Upper lobe of left lung (tissue), 6 donors: ENCODE measurements around the gene TSC22D1. TPM values are rescaled to one million over a fixed set of nuclear protein-coding genes. Genes with fewer than 3 reads are reported as not detected.

ENCODE experiments used
- ATAC-seq, 2 donors: fragments of 200-7000 bp; cut with Tn5 transposase; one replicate each; pipeline ENCODE4 v1.9.1; 2022; ENCODE audit warnings: mild to moderate bottlenecking in 2 of 2, moderate library complexity in 2 of 2; ENCODE audit not compliant: low FRiP score in 2 of 2
- DNase-seq, 2 donors: peaks; one replicate each; pipeline ENCODE4 v3.0.0-alpha.2; 2019 to 2020
- H3K27ac ChIP-seq, 4 donors: fragments of 200-600 bp; sonication (generic); one replicate each; pipeline ENCODE4 v1.5.1; 2016 to 2019
- H3K27me3 ChIP-seq, 4 donors: fragments of 200-600 bp; sonication (generic); one replicate each; pipeline ENCODE4 v1.5.1; 2017 to 2019
- H3K36me3 ChIP-seq, 4 donors: fragments of 200-600 bp; sonication (generic); one replicate each; pipeline ENCODE4 v1.5.1; 2016 to 2019
- H3K4me1 ChIP-seq, 4 donors: fragments of 200-600 bp; sonication (generic); one replicate each; pipeline ENCODE4 v1.5.1; 2018 to 2019
- H3K4me3 ChIP-seq, 4 donors: fragments of 200-600 bp; sonication (generic); one replicate each; pipeline ENCODE4 v1.5.1; 2017 to 2019; ENCODE audit warnings: mild to moderate bottlenecking in 2 of 4, moderate library complexity in 1 of 4
- H3K9me3 ChIP-seq, 4 donors: fragments of 200-600 bp; sonication (generic); one replicate each; pipeline ENCODE4 v1.5.1; 2018 to 2019
- EP300 ChIP-seq, 4 donors: sonication (generic); formaldehyde crosslinking; IDR thresholded peaks; one replicate each; pipeline ENCODE4 v1.5.1; 2017; ENCODE audit warnings: antibody characterized with exemption in 4 of 4, control low read depth in 2 of 4
- POLR2A ChIP-seq, 4 donors: fragments of 450-650 bp; IDR thresholded peaks; one replicate each; pipeline ENCODE4 v1.5.1; 2016 to 2017; ENCODE audit warnings: antibody characterized with exemption in 4 of 4, mild to moderate bottlenecking in 2 of 4
- POLR2AphosphoS5 ChIP-seq, 2 donors: sonication (generic); formaldehyde crosslinking; IDR thresholded peaks; one replicate each; pipeline ENCODE4 v1.5.1; 2017; ENCODE audit warnings: antibody characterized with exemption in 2 of 2
- WGBS, 2 donors: methylation state at CpG; one replicate each; pipeline ENCODE4 v1.1.5; 2017 to 2018; 5-methylcytosine and 5-hydroxymethylcytosine counted together
- total RNA-seq, 6 donors: library from RNA; depleted of rRNA in 4 of 6; stranded (reverse); fragments of >200 nt in 4 of 6; gene quantifications; one replicate each; pipeline versions ENCODE4 v1.1.0 to v1.2.1, GENCODE V29; 2016 to 2021
- TF ChIP-seq, protein P1 (sequence below), 6 experiments: fragments of 450-650 bp in 4 of 6; fragments of 200-600 bp in 2 of 6; sonication (generic) in 2 of 6; IDR thresholded peaks; one replicate each; pipeline ENCODE4 v1.5.1; 2016 to 2019; ENCODE audit warnings: antibody characterized with exemption in 6 of 6
- donor health status: DM: no; HTN: no; CAD: no; lungs with moderate emphysema.
- donor health status: DM: no; HTN: yes; CAD: no; lungs with severe emphysema.

TSC22D1 gene
- total RNA-seq, 6 donors from 2014 or later: 66.0 to 158 (median 115) TPM

DNA sequence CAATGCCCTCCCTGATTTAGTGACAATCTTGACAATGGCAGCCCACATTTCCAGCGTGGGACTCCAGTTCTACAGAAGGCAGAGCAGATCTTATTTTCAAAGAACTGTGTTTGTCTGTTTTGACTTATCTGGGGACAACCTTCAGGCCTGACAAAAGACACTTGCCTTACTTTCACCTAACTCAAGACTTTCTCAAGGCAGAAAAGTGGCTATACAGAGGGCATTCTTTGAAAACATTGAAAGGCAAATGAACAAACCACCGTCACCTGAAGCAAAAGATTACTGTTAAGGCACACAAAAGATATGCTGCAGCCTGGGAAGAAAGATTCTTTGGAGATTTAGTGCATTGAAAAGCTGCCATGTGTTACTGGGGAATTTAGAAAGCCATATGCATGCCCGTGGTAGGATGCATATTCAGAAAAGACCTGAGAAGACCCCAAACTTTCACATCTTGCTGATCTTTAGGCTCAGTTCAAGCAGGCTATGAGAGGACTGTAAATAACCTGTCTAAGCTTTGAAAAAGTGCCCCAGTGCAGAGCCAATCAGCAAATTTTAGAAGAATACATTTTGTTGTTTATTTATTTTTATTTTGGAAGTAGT lies 82.8 kb downstream of the TSC22D1 start:
- H3K36me3 ChIP-seq: no peaks in the 10 kb centered on the region
- H3K4me1 ChIP-seq: no peaks in the 10 kb centered on the region
- no peaks in the 10 kb centered on the region for H3K9me3 ChIP-seq
- TF ChIP-seq POLR2AphosphoS5 (IDR thresholded peaks at IDR 0.05): no peak
- H3K27ac ChIP-seq: no peak overlapping the region
- 85 to 86% methylated on average over 3 of the region's 3 CpGs for WGBS, 2 donors
- ATAC-seq (no peak), DNase-seq (no peak)
- no peak overlapping the region for H3K4me3 ChIP-seq
- no peaks in the 10 kb centered on the region for H3K27me3 ChIP-seq

DNA sequence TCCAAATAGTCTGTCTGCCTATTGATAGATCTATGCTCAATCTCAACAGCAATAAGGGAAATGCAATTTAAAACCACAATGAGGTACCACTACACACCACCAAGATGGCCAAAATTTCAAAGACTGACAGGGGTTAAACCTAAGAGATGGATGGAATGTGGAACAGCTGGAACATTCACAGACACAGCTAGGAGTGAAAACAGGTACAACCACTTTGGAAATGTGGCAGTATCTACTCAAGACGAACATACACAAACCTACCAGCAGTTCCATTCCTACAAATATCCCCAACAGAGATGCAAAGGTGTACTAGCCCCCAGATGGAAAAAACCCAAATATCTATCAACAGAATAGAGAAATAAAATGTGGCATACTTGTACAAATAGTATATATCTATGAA lies 86.4 kb downstream of the TSC22D1 start:
- Histone ChIP-seq H3K9me3 (no peaks in the 10 kb centered on the region), H3K27ac (no peak overlapping the region), H3K4me1 (peaks cover 0 to 7% (median 0%) of the 10 kb centered on the region in 4 donors), H3K4me3 (no peak overlapping the region), H3K27me3 (no peaks in the 10 kb centered on the region), H3K36me3 (no peaks in the 10 kb centered on the region)
- ATAC-seq: no peak
- 58 to 67% methylated on average over 1 of the region's 1 CpG for WGBS, 2 donors
- DNase-seq: no peak
- TF ChIP-seq, protein P1, sequence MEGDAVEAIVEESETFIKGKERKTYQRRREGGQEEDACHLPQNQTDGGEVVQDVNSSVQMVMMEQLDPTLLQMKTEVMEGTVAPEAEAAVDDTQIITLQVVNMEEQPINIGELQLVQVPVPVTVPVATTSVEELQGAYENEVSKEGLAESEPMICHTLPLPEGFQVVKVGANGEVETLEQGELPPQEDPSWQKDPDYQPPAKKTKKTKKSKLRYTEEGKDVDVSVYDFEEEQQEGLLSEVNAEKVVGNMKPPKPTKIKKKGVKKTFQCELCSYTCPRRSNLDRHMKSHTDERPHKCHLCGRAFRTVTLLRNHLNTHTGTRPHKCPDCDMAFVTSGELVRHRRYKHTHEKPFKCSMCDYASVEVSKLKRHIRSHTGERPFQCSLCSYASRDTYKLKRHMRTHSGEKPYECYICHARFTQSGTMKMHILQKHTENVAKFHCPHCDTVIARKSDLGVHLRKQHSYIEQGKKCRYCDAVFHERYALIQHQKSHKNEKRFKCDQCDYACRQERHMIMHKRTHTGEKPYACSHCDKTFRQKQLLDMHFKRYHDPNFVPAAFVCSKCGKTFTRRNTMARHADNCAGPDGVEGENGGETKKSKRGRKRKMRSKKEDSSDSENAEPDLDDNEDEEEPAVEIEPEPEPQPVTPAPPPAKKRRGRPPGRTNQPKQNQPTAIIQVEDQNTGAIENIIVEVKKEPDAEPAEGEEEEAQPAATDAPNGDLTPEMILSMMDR (IDR thresholded peaks at IDR 0.05): no peak
- TF ChIP-seq EP300 (IDR thresholded peaks at IDR 0.05): no peak
- no peak for TF ChIP-seq POLR2AphosphoS5 (IDR thresholded peaks at IDR 0.05)
- TF ChIP-seq POLR2A (IDR thresholded peaks at IDR 0.05): no peak

DNA sequence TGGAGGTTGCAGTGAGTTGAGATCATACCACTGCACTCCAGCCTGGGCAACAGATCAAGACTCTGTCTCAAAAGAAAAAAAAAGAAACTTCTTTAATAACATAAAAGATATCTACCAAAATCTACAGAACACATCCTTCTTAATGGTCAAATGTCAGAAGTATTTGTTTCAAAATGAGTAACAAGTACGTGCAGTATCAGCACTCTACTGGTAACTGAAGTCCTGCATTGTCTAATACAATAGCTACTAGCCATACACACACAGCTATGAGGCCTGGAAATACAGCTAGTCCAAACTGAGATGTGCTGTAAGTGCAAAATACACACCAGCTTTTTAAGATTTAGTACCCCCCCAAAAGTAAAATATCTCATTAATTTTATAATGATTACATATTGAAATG lies 88.1 kb downstream of the TSC22D1 start:
- H3K4me1 ChIP-seq: peaks cover 0 to 14% (median 3%) of the 10 kb centered on the region in 4 donors
- DNase-seq: no peak
- no peaks in the 10 kb centered on the region for H3K9me3 ChIP-seq
- no peaks in the 10 kb centered on the region for H3K27me3 ChIP-seq
- TF ChIP-seq, protein P1 (IDR thresholded peaks at IDR 0.05): no peak
- TF ChIP-seq EP300 (IDR thresholded peaks at IDR 0.05) (no peak), POLR2A (IDR thresholded peaks at IDR 0.05) (no peak), POLR2AphosphoS5 (IDR thresholded peaks at IDR 0.05) (no peak)
- no peak for ATAC-seq
- H3K27ac ChIP-seq: no peak overlapping the region
- H3K36me3 ChIP-seq: no peaks in the 10 kb centered on the region
- no peak overlapping the region for H3K4me3 ChIP-seq
- WGBS, 2 donors: 75 to 92% methylated on average over 1 of the region's 1 CpG

DNA sequence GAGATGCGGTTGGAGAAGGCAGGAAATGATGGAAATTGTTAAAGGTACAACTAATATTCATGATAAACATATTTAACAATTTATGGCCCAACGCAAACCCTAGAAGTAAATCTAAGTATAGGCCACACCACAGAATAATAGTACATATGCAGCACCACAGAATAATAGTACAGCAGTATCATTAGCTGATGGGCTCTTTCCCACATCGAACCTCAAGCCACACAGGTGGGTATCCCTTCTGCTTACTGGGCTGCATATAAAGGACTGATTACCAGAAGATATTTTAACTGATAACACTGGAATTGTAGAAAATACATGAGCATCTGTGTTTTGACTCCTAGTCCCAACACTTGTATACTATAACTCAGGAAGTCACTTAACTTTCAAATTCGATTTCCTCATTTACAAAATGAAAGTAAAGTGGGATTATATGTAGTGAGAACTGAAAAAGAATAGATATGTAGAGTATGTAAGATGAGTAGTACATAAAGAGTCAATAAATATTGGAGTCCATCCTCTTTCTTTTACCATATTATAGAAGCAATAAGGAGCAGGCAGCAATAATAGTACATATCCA lies 91.5 kb downstream of the TSC22D1 start:
- Histone ChIP-seq H3K36me3 (no peaks in the 10 kb centered on the region), H3K4me1 (peaks cover 0 to 14% (median 3%) of the 10 kb centered on the region in 4 donors), H3K27ac (no peak overlapping the region), H3K27me3 (no peaks in the 10 kb centered on the region), H3K4me3 (no peak overlapping the region), H3K9me3 (no peaks in the 10 kb centered on the region)
- TF ChIP-seq POLR2AphosphoS5 (IDR thresholded peaks at IDR 0.05) (no peak), POLR2A (IDR thresholded peaks at IDR 0.05) (no peak), EP300 (IDR thresholded peaks at IDR 0.05) (no peak)
- TF ChIP-seq, protein P1 (IDR thresholded peaks at IDR 0.05): no peak
- DNase-seq: no peak
- no peak for ATAC-seq
- WGBS, 2 donors: 55 to 57% methylated on average over 4 of the region's 4 CpGs

DNA sequence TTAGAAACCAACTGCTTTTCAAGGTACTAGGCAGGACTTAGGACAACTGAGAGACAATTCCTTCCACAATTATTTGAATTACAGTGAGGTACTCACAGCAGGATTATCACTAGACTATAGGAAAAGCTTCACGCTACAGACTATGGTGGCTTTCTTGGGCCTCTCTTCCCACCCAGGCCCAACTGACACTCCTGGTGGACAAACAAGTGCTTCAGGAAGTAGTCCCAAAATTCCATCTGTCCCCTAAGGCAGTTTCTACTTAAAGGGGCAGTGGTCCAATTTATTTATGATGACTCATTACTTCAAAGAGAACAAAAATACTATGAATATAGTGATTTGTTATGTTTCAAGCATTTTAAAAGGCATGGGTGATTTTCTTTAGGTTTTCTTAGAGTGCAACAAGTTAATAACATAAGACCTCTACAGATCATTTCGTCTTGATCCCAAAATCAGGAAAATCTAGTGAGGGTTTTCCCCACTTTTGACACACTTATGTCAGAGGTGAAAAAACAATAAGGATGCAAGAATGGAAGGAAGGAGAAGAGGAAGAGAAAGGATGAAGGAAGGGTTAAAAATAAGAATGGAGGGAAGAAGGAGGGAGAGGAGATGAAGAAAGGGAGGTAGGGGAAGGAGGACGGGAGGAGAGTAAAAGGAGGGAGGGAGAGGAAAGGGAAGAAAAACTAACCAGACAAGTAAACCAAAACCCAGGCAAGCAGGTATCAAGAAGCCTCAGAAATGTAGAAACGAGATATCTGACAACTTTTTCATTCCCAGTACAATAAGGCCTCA lies 101.8 kb downstream of the TSC22D1 start:
- H3K36me3 ChIP-seq: no peaks in the 10 kb centered on the region
- no peak for ATAC-seq

More for the DNA sequence above, 101.8 kb downstream of the TSC22D1 start:
- Histone ChIP-seq H3K4me1 (peaks cover 0 to 10% (median 6%) of the 10 kb centered on the region in 4 donors), H3K27ac (peak overlapping the region; percentile 1 to 52 (median 23)), H3K9me3 (no peaks in the 10 kb centered on the region), H3K4me3 (no peak overlapping the region), H3K27me3 (no peaks in the 10 kb centered on the region)
- TF ChIP-seq, protein P1 (IDR thresholded peaks at IDR 0.05): no peak
- no peak for TF ChIP-seq POLR2AphosphoS5 (IDR thresholded peaks at IDR 0.05)
- no peak for TF ChIP-seq POLR2A (IDR thresholded peaks at IDR 0.05)
- TF ChIP-seq EP300 (IDR thresholded peaks at IDR 0.05): no peak
- WGBS, 2 donors: 68 to 69% methylated on average over 4 of the region's 4 CpGs
- no peak for DNase-seq
